Activated T-cell treated with anti-CD3 and anti-CD28 coated beads, Interleukin-2, amount 50 U/mL, for 72 hours (primary cell): ENCODE measurements around the gene MACC1. TPM values are rescaled to one million over a fixed set of nuclear protein-coding genes. Genes with fewer than 3 reads are reported as not detected.
A peak's percentile ranks its signal among the peaks of the same experiment; 100 is the strongest.
"Not testable (repeated sequence)": the region's sequence is repeated elsewhere in the genome, so short reads cannot be mapped to it uniquely, and the experiment has no call there.

Source experiments
- ATAC-seq, 2 donors: fragments of 150-1000 bp; cut with Tn5 transposase; replicated peaks in 1 of 2; 2 replicates each; pipeline ENCODE4 v1.10.0; 2021; ENCODE audit warnings: moderate library complexity in 2 of 2, mild to moderate bottlenecking in 1 of 2
- DNase-seq, 2 donors: peaks; one replicate each; pipeline ENCODE4 v3.0.0; 2021 to 2022; ENCODE audit warnings: mixed read lengths in 1 of 2
- H3K27ac Mint-ChIP-seq: one replicate; pipeline ENCODE4 v1.8.0; 2022; ENCODE audit warnings: mild to moderate bottlenecking, moderate library complexity, mixed read lengths
- H3K27me3 Mint-ChIP-seq: one replicate; pipeline ENCODE4 v1.8.0; 2022; ENCODE audit warnings: low read depth, mixed read lengths
- H3K36me3 Mint-ChIP-seq, 2 donors: one replicate each; pipeline ENCODE4 v1.8.0; 2022; ENCODE audit warnings: mixed read lengths in 2 of 2, mild to moderate bottlenecking in 1 of 2; ENCODE audit not compliant: insufficient read depth in 2 of 2
- H3K4me1 Mint-ChIP-seq: one replicate; pipeline ENCODE4 v1.8.0; 2022; ENCODE audit warnings: low read depth, mixed read lengths
- H3K4me3 Mint-ChIP-seq, 2 donors: one replicate each; pipeline ENCODE4 v1.8.0; 2022; ENCODE audit warnings: mild to moderate bottlenecking in 2 of 2, mixed read lengths in 2 of 2, moderate library complexity in 2 of 2
- H3K9me3 Mint-ChIP-seq, 2 donors: one replicate each; pipeline ENCODE4 v1.8.0; 2022; ENCODE audit warnings: mixed read lengths in 2 of 2
- total RNA-seq, 2 donors: library from RNA; stranded (reverse); gene quantifications; one replicate each; pipeline ENCODE4 v1.2.3, GENCODE V29; 2022

The MACC1 gene
- total RNA-seq, 2 donors from 2014 or later = 0.12 to 0.22 TPM

GRCh38 chr7:20213378-20213777 is 3.8 kb downstream of the MACC1 start:
- H3K27ac Mint-ChIP-seq = no peak overlapping the region
- H3K4me3 Mint-ChIP-seq = no peak overlapping the region
- peaks cover 2% of the 10 kb centered on the region for H3K27me3 Mint-ChIP-seq
- H3K4me1 Mint-ChIP-seq = peaks cover under 1% of the 10 kb centered on the region
- peaks cover 2 to 7% of the 10 kb centered on the region in 2 donors for H3K9me3 Mint-ChIP-seq
- H3K36me3 Mint-ChIP-seq = peaks cover 0 to 2% of the 10 kb centered on the region in 2 donors
- DNase-seq = no peak
- no peak for ATAC-seq

- peaks cover 3 to 4% of the 10 kb centered on the region in 2 donors for H3K36me3 Mint-ChIP-seq
These were observed 5.8 kb downstream of the MACC1 start for GRCh38 chr7:20211376-20211775.

GRCh38 chr7:20208651-20209307 is 8.4 kb downstream of the MACC1 start:
- no peak for ATAC-seq
- peaks cover 6 to 12% of the 10 kb centered on the region in 2 donors for H3K9me3 Mint-ChIP-seq
- H3K36me3 Mint-ChIP-seq = peaks cover 3 to 4% of the 10 kb centered on the region in 2 donors
- H3K4me3 Mint-ChIP-seq = no peak overlapping the region
- no peak overlapping the region for H3K27ac Mint-ChIP-seq
- no peaks in the 10 kb centered on the region for H3K4me1 Mint-ChIP-seq
- no peaks in the 10 kb centered on the region for H3K27me3 Mint-ChIP-seq
- no peak for DNase-seq

More at GRCh38 chr7:20211376-20211775, 5.8 kb downstream of the MACC1 start:
- no peaks in the 10 kb centered on the region for H3K4me1 Mint-ChIP-seq
- no peak overlapping the region for H3K4me3 Mint-ChIP-seq
- no peaks in the 10 kb centered on the region for H3K27me3 Mint-ChIP-seq
- no peak for DNase-seq
- no peak overlapping the region for H3K27ac Mint-ChIP-seq
- ATAC-seq = no peak
- H3K9me3 Mint-ChIP-seq = peaks cover 6 to 12% of the 10 kb centered on the region in 2 donors

- H3K36me3 Mint-ChIP-seq, H3K27ac Mint-ChIP-seq, DNase-seq, ATAC-seq, H3K27me3 Mint-ChIP-seq, H3K4me1 Mint-ChIP-seq, H3K4me3 Mint-ChIP-seq: not testable (repeated sequence)
- H3K9me3 Mint-ChIP-seq = peaks cover 6 to 12% of the 10 kb centered on the region in 2 donors
These were observed 9.4 kb downstream of the MACC1 start for GRCh38 chr7:20207811-20208210.

- Mint-ChIP-seq H3K27ac (no peak overlapping the region), H3K4me3 (no peak overlapping the region)
These were observed 10.9 kb downstream of the MACC1 start for GRCh38 chr7:20206104-20206896.

GRCh38 chr7:20203316-20203715 is 13.9 kb downstream of the MACC1 start:
- Mint-ChIP-seq H3K27ac (no peak overlapping the region), H3K9me3 (peaks cover 4 to 5% of the 10 kb centered on the region in 2 donors), H3K4me3 (no peak overlapping the region), H3K27me3 (no peaks in the 10 kb centered on the region), H3K4me1 (peaks cover 12% of the 10 kb centered on the region), H3K36me3 (peaks cover 2 to 4% of the 10 kb centered on the region in 2 donors)
- DNase-seq = no peak
- ATAC-seq = no peak

More at GRCh38 chr7:20206104-20206896, 10.9 kb downstream of the MACC1 start:
- DNase-seq = no peak
- Mint-ChIP-seq H3K27me3 (no peaks in the 10 kb centered on the region), H3K4me1 (peaks cover 3% of the 10 kb centered on the region), H3K36me3 (peaks cover 3 to 4% of the 10 kb centered on the region in 2 donors), H3K9me3 (peaks cover 7 to 12% of the 10 kb centered on the region in 2 donors)
- no peak for ATAC-seq

- ATAC-seq = no peak
These were observed 15.8 kb downstream of the MACC1 start for GRCh38 chr7:20201380-20201779.

GRCh38 chr7:20200971-20201370 is 16.2 kb downstream of the MACC1 start:
- Mint-ChIP-seq H3K27me3 (no peaks in the 10 kb centered on the region), H3K27ac (no peak overlapping the region)

More at GRCh38 chr7:20201380-20201779, 15.8 kb downstream of the MACC1 start:
- H3K4me3 Mint-ChIP-seq = no peak overlapping the region
- no peak for DNase-seq
- H3K9me3 Mint-ChIP-seq = peaks cover 0 to 1% of the 10 kb centered on the region in 2 donors
- H3K27me3 Mint-ChIP-seq = no peaks in the 10 kb centered on the region
- no peaks in the 10 kb centered on the region for H3K36me3 Mint-ChIP-seq
- peaks cover 12% of the 10 kb centered on the region for H3K4me1 Mint-ChIP-seq
- no peak overlapping the region for H3K27ac Mint-ChIP-seq

GRCh38 chr7:20200361-20200760 is 16.8 kb downstream of the MACC1 start:
- ATAC-seq (no peak), DNase-seq (no peak)
- H3K27ac Mint-ChIP-seq = no peak overlapping the region
- no peaks in the 10 kb centered on the region for H3K36me3 Mint-ChIP-seq
- H3K9me3 Mint-ChIP-seq = peaks cover 0 to 1% of the 10 kb centered on the region in 2 donors
- no peaks in the 10 kb centered on the region for H3K27me3 Mint-ChIP-seq
- H3K4me3 Mint-ChIP-seq = no peak overlapping the region
- H3K4me1 Mint-ChIP-seq = peaks cover 12% of the 10 kb centered on the region

More at GRCh38 chr7:20200971-20201370, 16.2 kb downstream of the MACC1 start:
- H3K4me1 Mint-ChIP-seq = peaks cover 12% of the 10 kb centered on the region
- no peaks in the 10 kb centered on the region for H3K36me3 Mint-ChIP-seq
- ATAC-seq (no peak), DNase-seq (no peak)
- no peak overlapping the region for H3K4me3 Mint-ChIP-seq
- H3K9me3 Mint-ChIP-seq = peaks cover 0 to 1% of the 10 kb centered on the region in 2 donors

GRCh38 chr7:20199015-20199737 is 18.0 kb downstream of the MACC1 start:
- peak overlapping the region; percentile 29 to 39 for H3K4me3 Mint-ChIP-seq
- no peaks in the 10 kb centered on the region for H3K27me3 Mint-ChIP-seq
- H3K36me3 Mint-ChIP-seq = no peaks in the 10 kb centered on the region
- no peak overlapping the region for H3K27ac Mint-ChIP-seq
- peak; percentile 50 to 55 for ATAC-seq
- peaks cover 0 to 1% of the 10 kb centered on the region in 2 donors for H3K9me3 Mint-ChIP-seq
- peaks cover 12% of the 10 kb centered on the region for H3K4me1 Mint-ChIP-seq
- no peak for DNase-seq

- ATAC-seq = no peak
- peaks cover 12% of the 10 kb centered on the region for H3K4me1 Mint-ChIP-seq
- peaks cover 0 to 1% of the 10 kb centered on the region in 2 donors for H3K9me3 Mint-ChIP-seq
- H3K27me3 Mint-ChIP-seq = no peaks in the 10 kb centered on the region
- no peak overlapping the region for H3K4me3 Mint-ChIP-seq
- DNase-seq = no peak
- H3K27ac Mint-ChIP-seq = no peak overlapping the region
- no peaks in the 10 kb centered on the region for H3K36me3 Mint-ChIP-seq
These were observed 18.9 kb downstream of the MACC1 start for GRCh38 chr7:20198260-20198659.

GRCh38 chr7:20197837-20198236 is 19.3 kb downstream of the MACC1 start:
- no peaks in the 10 kb centered on the region for H3K36me3 Mint-ChIP-seq
- no peak overlapping the region for H3K4me3 Mint-ChIP-seq
- no peaks in the 10 kb centered on the region for H3K27me3 Mint-ChIP-seq
- ATAC-seq (no peak), DNase-seq (no peak)
- peaks cover 0 to 1% of the 10 kb centered on the region in 2 donors for H3K9me3 Mint-ChIP-seq
- H3K4me1 Mint-ChIP-seq = peaks cover 12% of the 10 kb centered on the region
- no peak overlapping the region for H3K27ac Mint-ChIP-seq
